Panc1 (cell line): Measurements from ENCODE around the gene GRIN2A. TPM values are rescaled to one million over a fixed set of nuclear protein-coding genes. Genes with fewer than 3 reads are reported as not detected.

Experiments used
- ATAC-seq: fragments of 200-7000 bp; cut with Tn5 transposase; 2 replicates; pipeline ENCODE4 v1.9.1; 2020; ENCODE audit warnings: mild to moderate bottlenecking, moderate library complexity
- BruUV-seq: library from RNA; stranded (reverse); fragments of 400-500 nt; replicated peaks from 2 replicates; lab custom pipeline; 2021; lab: Mats Ljungman, UMichigan
- CTCF ChIA-PET: fragments of 300-600 bp; sonication (Branson Sonifier 250); formaldehyde crosslinking; loops from one replicate; lab custom pipeline; 2022; ENCODE audit warnings: antibody characterized with exemption; lab: Charles Lee
- POLR2A ChIA-PET: fragments of 300-600 bp; sonication (Branson Sonifier 250); formaldehyde crosslinking; loops from one replicate; lab custom pipeline; 2022; ENCODE audit warnings: antibody characterized with exemption; lab: Charles Lee
- DNase-seq: peaks from one replicate; pipeline ENCODE4 v3.0.0-alpha.2; 2010; ENCODE audit warnings: low read depth, low spot score
- H3K27ac ChIP-seq: 2 replicates; pipeline ENCODE4 v1.5.1; 2011; ENCODE audit warnings: mild to moderate bottlenecking, low read length, inconsistent platforms
- H3K27me3 ChIP-seq: fragments of 200-500 bp; sonication (Bioruptor generic); 2 replicates; pipeline ENCODE4 v1.6.0; 2014; ENCODE audit warnings: low read length, inconsistent platforms; ENCODE audit not compliant: control insufficient read depth, insufficient read depth
- H3K36me3 ChIP-seq: fragments of 200-500 bp; sonication (Bioruptor generic); 2 replicates; pipeline ENCODE4 v1.5.1; 2014; ENCODE audit warnings: inconsistent platforms, mild to moderate bottlenecking, low read length, moderate library complexity; ENCODE audit not compliant: control insufficient read depth, insufficient read depth
- H3K4me1 ChIP-seq: 2 replicates; pipeline ENCODE4 v1.5.1; 2011; ENCODE audit warnings: inconsistent platforms, mild to moderate bottlenecking, low read length, moderate library complexity; ENCODE audit not compliant: control insufficient read depth, insufficient read depth
- H3K4me3 ChIP-seq, 2 experiments: 2 replicates each; pipeline ENCODE4 v1.5.1; 2011 to 2012; ENCODE audit warnings: low read depth in 2 of 2, low read length in 2 of 2, mild to moderate bottlenecking in 2 of 2, inconsistent platforms in 1 of 2, moderate library complexity in 1 of 2
- H3K9me3 ChIP-seq: fragments of 200-500 bp; sonication (Bioruptor generic); 2 replicates; pipeline ENCODE4 v1.5.1; 2014; ENCODE audit warnings: low read depth, mild to moderate bottlenecking, inconsistent platforms, low read length, moderate library complexity; ENCODE audit not compliant: control insufficient read depth, insufficient read depth
- POLR2AphosphoS5 ChIP-seq: IDR thresholded peaks from 2 replicates; pipeline ENCODE4 v1.6.1; 2012; ENCODE audit warnings: mild to moderate bottlenecking, low read depth, low read length, moderate library complexity
- SIN3A ChIP-seq: IDR thresholded peaks from 2 replicates; pipeline ENCODE4 v1.6.1; 2012; ENCODE audit warnings: low read depth, mild to moderate bottlenecking, low read length, moderate library complexity, borderline replicate concordance; ENCODE audit not compliant: insufficient read depth
- TCF7L2 ChIP-seq: IDR thresholded peaks from 2 replicates; pipeline ENCODE4 v1.6.1; 2011; ENCODE audit warnings: mild to moderate bottlenecking, low read depth, low read length, inconsistent platforms
- in situ Hi-C: cut with HindIII; loops from 2 replicates; pipeline ENCODE4 v1.10.0; 2016; ENCODE audit warnings: low sequenced_read_pairs, low pct_unique_long_range_greater_than_20kb
- intact Hi-C: fragments of 100-400 bp; cut with micrococcal nuclease; formaldehyde crosslinking; loops from one replicate; pipeline ENCODE4 v1.10.0; 2022; ENCODE audit not compliant: unreplicated experiment
- total RNA-seq: library from RNA; stranded (reverse); gene quantifications from one replicate; pipeline ENCODE4 v1.2.1, GENCODE V29; 2021; ENCODE audit not compliant: unreplicated experiment
- TF ChIP-seq, protein P1 (sequence below): fragments of 450-650 bp; IDR thresholded peaks from 2 replicates; pipeline ENCODE4 v1.5.1; 2017; ENCODE audit warnings: mild to moderate bottlenecking
- TF ChIP-seq, protein P2 (sequence below), 2 experiments: IDR thresholded peaks; 2 replicates each; pipeline ENCODE4 v1.6.1; 2011 to 2012; ENCODE audit warnings: low read depth in 2 of 2, control low read depth in 1 of 2, low read length in 1 of 2, mild to moderate bottlenecking in 1 of 2, moderate library complexity in 1 of 2; ENCODE audit not compliant: insufficient read depth in 1 of 2

GRIN2A gene
- total RNA-seq, 1 experiment from 2014 or later, result 12.3 TPM

DNA sequence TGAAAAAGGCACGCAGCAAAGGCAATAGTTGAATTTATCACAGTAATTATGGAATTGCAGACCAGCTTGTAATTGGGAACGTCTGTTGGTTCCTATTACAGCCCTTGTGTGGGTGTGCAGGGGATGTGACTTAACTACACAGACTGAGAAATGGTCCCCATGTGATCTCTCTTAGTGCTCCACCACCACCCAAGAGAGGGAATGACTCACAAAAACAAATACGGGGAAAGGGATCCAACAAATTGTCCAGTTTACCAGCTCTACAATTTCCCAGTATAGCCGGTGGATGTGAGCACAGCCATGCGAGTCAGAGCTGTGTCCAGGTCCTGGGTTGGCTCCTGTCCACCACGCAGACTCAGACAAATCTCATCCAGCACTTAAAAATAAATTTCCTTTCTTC is 337.9 kb downstream of the GRIN2A start:
- TF ChIP-seq, protein P1, sequence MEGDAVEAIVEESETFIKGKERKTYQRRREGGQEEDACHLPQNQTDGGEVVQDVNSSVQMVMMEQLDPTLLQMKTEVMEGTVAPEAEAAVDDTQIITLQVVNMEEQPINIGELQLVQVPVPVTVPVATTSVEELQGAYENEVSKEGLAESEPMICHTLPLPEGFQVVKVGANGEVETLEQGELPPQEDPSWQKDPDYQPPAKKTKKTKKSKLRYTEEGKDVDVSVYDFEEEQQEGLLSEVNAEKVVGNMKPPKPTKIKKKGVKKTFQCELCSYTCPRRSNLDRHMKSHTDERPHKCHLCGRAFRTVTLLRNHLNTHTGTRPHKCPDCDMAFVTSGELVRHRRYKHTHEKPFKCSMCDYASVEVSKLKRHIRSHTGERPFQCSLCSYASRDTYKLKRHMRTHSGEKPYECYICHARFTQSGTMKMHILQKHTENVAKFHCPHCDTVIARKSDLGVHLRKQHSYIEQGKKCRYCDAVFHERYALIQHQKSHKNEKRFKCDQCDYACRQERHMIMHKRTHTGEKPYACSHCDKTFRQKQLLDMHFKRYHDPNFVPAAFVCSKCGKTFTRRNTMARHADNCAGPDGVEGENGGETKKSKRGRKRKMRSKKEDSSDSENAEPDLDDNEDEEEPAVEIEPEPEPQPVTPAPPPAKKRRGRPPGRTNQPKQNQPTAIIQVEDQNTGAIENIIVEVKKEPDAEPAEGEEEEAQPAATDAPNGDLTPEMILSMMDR, result no peak
- TF ChIP-seq SIN3A (no peak), POLR2AphosphoS5 (no peak), TCF7L2 (no peak)
- TF ChIP-seq, protein P2, sequence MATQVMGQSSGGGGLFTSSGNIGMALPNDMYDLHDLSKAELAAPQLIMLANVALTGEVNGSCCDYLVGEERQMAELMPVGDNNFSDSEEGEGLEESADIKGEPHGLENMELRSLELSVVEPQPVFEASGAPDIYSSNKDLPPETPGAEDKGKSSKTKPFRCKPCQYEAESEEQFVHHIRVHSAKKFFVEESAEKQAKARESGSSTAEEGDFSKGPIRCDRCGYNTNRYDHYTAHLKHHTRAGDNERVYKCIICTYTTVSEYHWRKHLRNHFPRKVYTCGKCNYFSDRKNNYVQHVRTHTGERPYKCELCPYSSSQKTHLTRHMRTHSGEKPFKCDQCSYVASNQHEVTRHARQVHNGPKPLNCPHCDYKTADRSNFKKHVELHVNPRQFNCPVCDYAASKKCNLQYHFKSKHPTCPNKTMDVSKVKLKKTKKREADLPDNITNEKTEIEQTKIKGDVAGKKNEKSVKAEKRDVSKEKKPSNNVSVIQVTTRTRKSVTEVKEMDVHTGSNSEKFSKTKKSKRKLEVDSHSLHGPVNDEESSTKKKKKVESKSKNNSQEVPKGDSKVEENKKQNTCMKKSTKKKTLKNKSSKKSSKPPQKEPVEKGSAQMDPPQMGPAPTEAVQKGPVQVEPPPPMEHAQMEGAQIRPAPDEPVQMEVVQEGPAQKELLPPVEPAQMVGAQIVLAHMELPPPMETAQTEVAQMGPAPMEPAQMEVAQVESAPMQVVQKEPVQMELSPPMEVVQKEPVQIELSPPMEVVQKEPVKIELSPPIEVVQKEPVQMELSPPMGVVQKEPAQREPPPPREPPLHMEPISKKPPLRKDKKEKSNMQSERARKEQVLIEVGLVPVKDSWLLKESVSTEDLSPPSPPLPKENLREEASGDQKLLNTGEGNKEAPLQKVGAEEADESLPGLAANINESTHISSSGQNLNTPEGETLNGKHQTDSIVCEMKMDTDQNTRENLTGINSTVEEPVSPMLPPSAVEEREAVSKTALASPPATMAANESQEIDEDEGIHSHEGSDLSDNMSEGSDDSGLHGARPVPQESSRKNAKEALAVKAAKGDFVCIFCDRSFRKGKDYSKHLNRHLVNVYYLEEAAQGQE (IDR thresholded peaks at IDR 0.05; ENCODE audit: insufficient read depth in 1 of 2, low read depth in 2 of 2, low read length in 1 of 2), result no peak
- POLR2A ChIA-PET, result no interaction called here
- ATAC-seq, result no peak

GRCh38 chr16:9843424-9844018 is 338.7 kb downstream of the GRIN2A start:
- no peaks in the 10 kb centered on the region for H3K4me1 ChIP-seq
- CTCF ChIA-PET, result no interaction called here
- no peaks in the 10 kb centered on the region for H3K9me3 ChIP-seq
- intact Hi-C loops (no loop called here), in situ Hi-C loops (no loop called here)
- BruUV-seq, result no TSS peak
- H3K4me3 ChIP-seq, result no peak overlapping the region
- no peak overlapping the region for H3K27ac ChIP-seq
- H3K36me3 ChIP-seq, result no peaks in the 10 kb centered on the region
- ATAC-seq, result no peak
- H3K27me3 ChIP-seq, result no peaks in the 10 kb centered on the region
- POLR2A ChIA-PET, result no interaction called here
- no peak for DNase-seq
- TF ChIP-seq, protein P1, result no peak
- TF ChIP-seq SIN3A (no peak), POLR2AphosphoS5 (no peak), TCF7L2 (no peak)
- TF ChIP-seq, protein P2 (IDR thresholded peaks at IDR 0.05; ENCODE audit: insufficient read depth in 1 of 2, low read depth in 2 of 2, low read length in 1 of 2), result no peak

More for the DNA sequence above, 337.9 kb downstream of the GRIN2A start:
- BruUV-seq, result no TSS peak
- H3K9me3 ChIP-seq, result no peaks in the 10 kb centered on the region
- no peaks in the 10 kb centered on the region for H3K36me3 ChIP-seq
- H3K4me1 ChIP-seq, result no peaks in the 10 kb centered on the region
- CTCF ChIA-PET, result no interaction called here
- H3K27me3 ChIP-seq, result no peaks in the 10 kb centered on the region
- in situ Hi-C loops (no loop called here), intact Hi-C loops (no loop called here)
- no peak overlapping the region for H3K4me3 ChIP-seq
- no peak for DNase-seq
- H3K27ac ChIP-seq, result no peak overlapping the region
